ENCODE measurements around the gene C19orf85. TPM values are rescaled to one million over a fixed set of nuclear protein-coding genes. Genes with fewer than 3 reads are reported as not detected.

Gene C19orf85
- polyA plus RNA-seq, 1 of the 3 experiments (the other 2 are of a cell fraction): not detected

GRCh38 chr19:55486971-55487923, 22.7 kb upstream of the C19orf85 start:
- CTCF ChIA-PET: interaction anchor here (0.8 to 15.1 kb wide), 13 partner anchors 8 to 346 kb away, joined by 3 to 162 read pairs (median 5); partner anchors contain the start of genes ZNF628 and ZNF865
- 6% methylated on average over 18 of the region's 27 CpGs for WGBS (ENCODE audit: low lambda C conversion rate)
- peaks cover 30 to 60% of the 10 kb centered on the region in 2 experiments; a peak in 3 of 4 replicates for H3K4me1 ChIP-seq (ENCODE audit: control insufficient read depth in 1 of 2, insufficient read depth in 2 of 2, low read depth in 1 of 2, low read length in 1 of 2)
- H3K4me2 ChIP-seq: peak overlapping the region; percentile 91
- no peaks in the 10 kb centered on the region for H3K9me2 ChIP-seq
- peak overlapping the region; percentile 31; the same call in 1 of the 2 replicates for H2AFZ ChIP-seq (ENCODE audit: low read depth)
- POLR2A ChIA-PET: interaction anchor here (0.5 to 2.0 kb wide), 6 partner anchors 11 to 159 kb away, joined by 3 to 11 read pairs (median 4); partner anchors contain the start of genes UBE2S and ZNF628
- H3K36me3 ChIP-seq (replicated peaks in 1 of 2; ENCODE audit: control insufficient read depth in 1 of 2, insufficient read depth in 2 of 2, low read length in 1 of 2): peaks cover 0 to 5% of the 10 kb centered on the region in 2 experiments
- H3K27me3 ChIP-seq (ENCODE audit: insufficient read depth): no peaks in the 10 kb centered on the region
- peak overlapping the region; percentile 69 to 80 for H3K4me3 ChIP-seq (ENCODE audit: low read depth in 2 of 2, low read length in 1 of 2)
- DNase-seq: peak; percentile 72
- H3K79me2 ChIP-seq (ENCODE audit: insufficient read depth): peaks cover 14% of the 10 kb centered on the region; the same call in 1 of the 2 replicates
- no peaks in the 10 kb centered on the region for H4K20me1 ChIP-seq (ENCODE audit: insufficient read depth)
- peak overlapping the region; percentile 95 to 97 for H3K27ac ChIP-seq (ENCODE audit: low read depth in 2 of 2, low read length in 1 of 2)
- peaks cover 35% of the 10 kb centered on the region for H3F3A ChIP-seq (replicated peaks; ENCODE audit: insufficient read depth)
- H3K9me3 ChIP-seq: no peaks in the 10 kb centered on the region
- peak overlapping the region; percentile 86 for H3K9ac ChIP-seq
- TF ChIP-seq TCF12 (IDR thresholded peaks at IDR 0.05) (peak; percentile 80), FOXM1 (IDR thresholded peaks at IDR 0.05; ENCODE audit: low read depth) (0 out of 2 replicates have a peak, but pooled peaks have one; percentile 32), YY1 (IDR thresholded peaks at IDR 0.05; ENCODE audit: low read depth) (no peak), SIN3A (IDR thresholded peaks at IDR 0.05; ENCODE audit: borderline replicate concordance, low read depth, low read length) (peak; percentile 82), USF1 (IDR thresholded peaks at IDR 0.05; ENCODE audit: borderline replicate concordance, low read depth) (no peak), TAF1 (IDR thresholded peaks at IDR 0.05; ENCODE audit: borderline replicate concordance, low read depth, low read length) (peak; percentile 57; the same call in 1 of the 2 replicates), JUND (IDR thresholded peaks at IDR 0.05) (peak; percentile 78), NRF1 (IDR thresholded peaks at IDR 0.05; ENCODE audit: low read depth, low read length) (no peak), MEF2A (IDR thresholded peaks at IDR 0.05; ENCODE audit: borderline replicate concordance, low read depth) (no peak; the same call in 1 of the 2 replicates), GABPA (IDR thresholded peaks at IDR 0.05; ENCODE audit: low read depth) (no peak), MXI1 (IDR thresholded peaks at IDR 0.05; ENCODE audit: low read depth, low read length) (peak; percentile 31; the same call in 1 of the 2 replicates), ELF1 (IDR thresholded peaks at IDR 0.05) (no peak; the same call in 1 of the 2 replicates), TEAD4 (IDR thresholded peaks at IDR 0.05; ENCODE audit: borderline replicate concordance, insufficient read depth) (peak; percentile 65; the same call in 1 of the 2 replicates), GATA2 (CRISPR knock-in tag; IDR thresholded peaks at IDR 0.05) (no peak), CHD2 (IDR thresholded peaks at IDR 0.05; ENCODE audit: low read length, partially characterized antibody) (no peak), NFIC (IDR thresholded peaks at IDR 0.05; ENCODE audit: borderline replicate concordance) (peak; percentile 59; the same call in 1 of the 2 replicates), EZH2phosphoT487 (IDR thresholded peaks at IDR 0.05; ENCODE audit: borderline replicate concordance, low read depth) (no peak), FOXJ3 (CRISPR knock-in tag; IDR thresholded peaks at IDR 0.05) (no peak), POLR2AphosphoS5 (IDR thresholded peaks at IDR 0.05; ENCODE audit: low read depth, low read length) (peak; percentile 24), RAD21 (IDR thresholded peaks at IDR 0.05; ENCODE audit: low read length) (no peak), FOSL2 (IDR thresholded peaks at IDR 0.05; ENCODE audit: borderline replicate concordance, low read depth) (peak; percentile 80), SMC3 (IDR thresholded peaks at IDR 0.05; ENCODE audit: low read depth, low read length) (no peak), IRF3 (IDR thresholded peaks at IDR 0.05; ENCODE audit: low read depth, low read length) (no peak)
- TF ChIP-seq, protein P1, sequence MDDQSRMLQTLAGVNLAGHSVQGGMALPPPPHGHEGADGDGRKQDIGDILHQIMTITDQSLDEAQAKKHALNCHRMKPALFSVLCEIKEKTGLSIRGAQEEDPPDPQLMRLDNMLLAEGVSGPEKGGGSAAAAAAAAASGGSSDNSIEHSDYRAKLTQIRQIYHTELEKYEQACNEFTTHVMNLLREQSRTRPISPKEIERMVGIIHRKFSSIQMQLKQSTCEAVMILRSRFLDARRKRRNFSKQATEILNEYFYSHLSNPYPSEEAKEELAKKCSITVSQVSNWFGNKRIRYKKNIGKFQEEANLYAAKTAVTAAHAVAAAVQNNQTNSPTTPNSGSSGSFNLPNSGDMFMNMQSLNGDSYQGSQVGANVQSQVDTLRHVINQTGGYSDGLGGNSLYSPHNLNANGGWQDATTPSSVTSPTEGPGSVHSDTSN (IDR thresholded peaks at IDR 0.05): peak; percentile 67
- TF ChIP-seq, protein P2, sequence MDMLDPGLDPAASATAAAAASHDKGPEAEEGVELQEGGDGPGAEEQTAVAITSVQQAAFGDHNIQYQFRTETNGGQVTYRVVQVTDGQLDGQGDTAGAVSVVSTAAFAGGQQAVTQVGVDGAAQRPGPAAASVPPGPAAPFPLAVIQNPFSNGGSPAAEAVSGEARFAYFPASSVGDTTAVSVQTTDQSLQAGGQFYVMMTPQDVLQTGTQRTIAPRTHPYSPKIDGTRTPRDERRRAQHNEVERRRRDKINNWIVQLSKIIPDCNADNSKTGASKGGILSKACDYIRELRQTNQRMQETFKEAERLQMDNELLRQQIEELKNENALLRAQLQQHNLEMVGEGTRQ (IDR thresholded peaks at IDR 0.05; ENCODE audit: borderline replicate concordance, low read depth, low read length): no peak
- TF ChIP-seq, protein P3, sequence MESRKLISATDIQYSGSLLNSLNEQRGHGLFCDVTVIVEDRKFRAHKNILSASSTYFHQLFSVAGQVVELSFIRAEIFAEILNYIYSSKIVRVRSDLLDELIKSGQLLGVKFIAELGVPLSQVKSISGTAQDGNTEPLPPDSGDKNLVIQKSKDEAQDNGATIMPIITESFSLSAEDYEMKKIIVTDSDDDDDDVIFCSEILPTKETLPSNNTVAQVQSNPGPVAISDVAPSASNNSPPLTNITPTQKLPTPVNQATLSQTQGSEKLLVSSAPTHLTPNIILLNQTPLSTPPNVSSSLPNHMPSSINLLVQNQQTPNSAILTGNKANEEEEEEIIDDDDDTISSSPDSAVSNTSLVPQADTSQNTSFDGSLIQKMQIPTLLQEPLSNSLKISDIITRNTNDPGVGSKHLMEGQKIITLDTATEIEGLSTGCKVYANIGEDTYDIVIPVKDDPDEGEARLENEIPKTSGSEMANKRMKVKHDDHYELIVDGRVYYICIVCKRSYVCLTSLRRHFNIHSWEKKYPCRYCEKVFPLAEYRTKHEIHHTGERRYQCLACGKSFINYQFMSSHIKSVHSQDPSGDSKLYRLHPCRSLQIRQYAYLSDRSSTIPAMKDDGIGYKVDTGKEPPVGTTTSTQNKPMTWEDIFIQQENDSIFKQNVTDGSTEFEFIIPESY (IDR thresholded peaks at IDR 0.05; ENCODE audit: borderline replicate concordance, low read depth): no peak

All from SK-N-SH (cell line).